SK-N-SH treated with all-trans-retinoic acid at 6 μM for 48 hours (cell line): ENCODE data around the gene RFXAP.

Experiments
- ATAC-seq: fragments of 200-7000 bp; cut with Tn5 transposase; 3 replicates; pipeline ENCODE4 v1.9.1; 2020; ENCODE audit warnings: mild to moderate bottlenecking, moderate library complexity
- ARNTL ChIP-seq: fragments of 450-650 bp; formaldehyde crosslinking; IDR thresholded peaks from 2 replicates; pipeline ENCODE4 v1.5.0; 2020; ENCODE audit warnings: low read depth, mild to moderate bottlenecking, moderate library complexity, borderline replicate concordance
- BACH2 ChIP-seq: fragments of 250-450 bp; sonication (Bioruptor Pico); IDR thresholded peaks from 2 replicates; pipeline ENCODE4 v1.9.0; 2021; ENCODE audit warnings: mild to moderate bottlenecking, borderline replicate concordance
- ESRRG ChIP-seq: fragments of 250-450 bp; sonication (Bioruptor Pico); IDR thresholded peaks from 2 replicates; pipeline ENCODE4 v1.6.1; 2021; ENCODE audit warnings: mild to moderate bottlenecking
- GLIS3 ChIP-seq: fragments of 250-450 bp; sonication (Bioruptor Pico); IDR thresholded peaks from 2 replicates; pipeline ENCODE4 v1.5.0; 2020; ENCODE audit warnings: mild to moderate bottlenecking, moderate library complexity
- ISL1 ChIP-seq: fragments of 250-450 bp; sonication (Bioruptor Pico); IDR thresholded peaks from 2 replicates; pipeline ENCODE4 v2.1.2; 2022; ENCODE audit warnings: mild to moderate bottlenecking, moderate library complexity
- OSR1 ChIP-seq: fragments of 250-450 bp; sonication (Bioruptor Pico); IDR thresholded peaks from 2 replicates; pipeline ENCODE4 v1.8.0; 2022; ENCODE audit warnings: moderate library complexity, mild to moderate bottlenecking, inconsistent platforms
- PPARA ChIP-seq: fragments of 250-450 bp; sonication (Bioruptor Pico); IDR thresholded peaks from 2 replicates; pipeline ENCODE4 v1.5.0; 2020; ENCODE audit warnings: mild to moderate bottlenecking, borderline replicate concordance
- TCF4 ChIP-seq: fragments of 250-450 bp; sonication (Bioruptor Pico); IDR thresholded peaks from 2 replicates; pipeline ENCODE4 v1.8.0; 2021; ENCODE audit warnings: mild to moderate bottlenecking, moderate library complexity, borderline replicate concordance
- TOX ChIP-seq: fragments of 250-450 bp; sonication (Bioruptor Pico); IDR thresholded peaks from 2 replicates; pipeline ENCODE4 v1.8.0; 2021; ENCODE audit warnings: mild to moderate bottlenecking, moderate library complexity, borderline replicate concordance
- ZC3H10 ChIP-seq: fragments of 250-450 bp; sonication (Bioruptor Pico); IDR thresholded peaks from 2 replicates; pipeline ENCODE4 v1.5.1; 2021; ENCODE audit warnings: mild to moderate bottlenecking, moderate library complexity
- ZFP3 ChIP-seq: fragments of 250-450 bp; sonication (Bioruptor Pico); IDR thresholded peaks from 2 replicates; pipeline ENCODE4 v1.5.0; 2020; ENCODE audit warnings: mild to moderate bottlenecking, moderate library complexity
- ZFP30 ChIP-seq: fragments of 450-650 bp; formaldehyde crosslinking; IDR thresholded peaks from 2 replicates; pipeline ENCODE4 v1.5.0; 2022; ENCODE audit warnings: mild to moderate bottlenecking, moderate library complexity
- ZNF565 ChIP-seq: fragments of 450-650 bp; formaldehyde crosslinking; conservative IDR thresholded peaks from 2 replicates; pipeline ENCODE4 v1.5.0; 2020; ENCODE audit warnings: low read depth, mild to moderate bottlenecking, moderate library complexity
- ZNF70 ChIP-seq: fragments of 450-650 bp; formaldehyde crosslinking; IDR thresholded peaks from 2 replicates; pipeline ENCODE4 v1.5.0; 2020; ENCODE audit warnings: mild to moderate bottlenecking, moderate library complexity
- ZNF8 ChIP-seq: fragments of 450-650 bp; formaldehyde crosslinking; IDR thresholded peaks from 2 replicates; pipeline ENCODE4 v1.5.0; 2020; ENCODE audit warnings: mild to moderate bottlenecking, moderate library complexity
- TF ChIP-seq, protein P1 (sequence below): fragments of 250-450 bp; sonication (Bioruptor Pico); IDR thresholded peaks from 2 replicates; pipeline ENCODE4 v1.8.0; 2021; ENCODE audit warnings: low read depth, mild to moderate bottlenecking, moderate library complexity, borderline replicate concordance
- TF ChIP-seq, protein P2 (sequence below): fragments of 250-450 bp; sonication (Bioruptor Pico); IDR thresholded peaks from 2 replicates; pipeline ENCODE4 v1.5.0; 2020; ENCODE audit warnings: mild to moderate bottlenecking, moderate library complexity
- TF ChIP-seq, protein P3 (sequence below): fragments of 250-450 bp; sonication (Bioruptor Pico); IDR thresholded peaks from 2 replicates; pipeline ENCODE4 v1.8.0; 2020; ENCODE audit warnings: mild to moderate bottlenecking, moderate library complexity, borderline replicate concordance

Gene RFXAP, protein sequence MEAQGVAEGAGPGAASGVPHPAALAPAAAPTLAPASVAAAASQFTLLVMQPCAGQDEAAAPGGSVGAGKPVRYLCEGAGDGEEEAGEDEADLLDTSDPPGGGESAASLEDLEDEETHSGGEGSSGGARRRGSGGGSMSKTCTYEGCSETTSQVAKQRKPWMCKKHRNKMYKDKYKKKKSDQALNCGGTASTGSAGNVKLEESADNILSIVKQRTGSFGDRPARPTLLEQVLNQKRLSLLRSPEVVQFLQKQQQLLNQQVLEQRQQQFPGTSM

DNA sequence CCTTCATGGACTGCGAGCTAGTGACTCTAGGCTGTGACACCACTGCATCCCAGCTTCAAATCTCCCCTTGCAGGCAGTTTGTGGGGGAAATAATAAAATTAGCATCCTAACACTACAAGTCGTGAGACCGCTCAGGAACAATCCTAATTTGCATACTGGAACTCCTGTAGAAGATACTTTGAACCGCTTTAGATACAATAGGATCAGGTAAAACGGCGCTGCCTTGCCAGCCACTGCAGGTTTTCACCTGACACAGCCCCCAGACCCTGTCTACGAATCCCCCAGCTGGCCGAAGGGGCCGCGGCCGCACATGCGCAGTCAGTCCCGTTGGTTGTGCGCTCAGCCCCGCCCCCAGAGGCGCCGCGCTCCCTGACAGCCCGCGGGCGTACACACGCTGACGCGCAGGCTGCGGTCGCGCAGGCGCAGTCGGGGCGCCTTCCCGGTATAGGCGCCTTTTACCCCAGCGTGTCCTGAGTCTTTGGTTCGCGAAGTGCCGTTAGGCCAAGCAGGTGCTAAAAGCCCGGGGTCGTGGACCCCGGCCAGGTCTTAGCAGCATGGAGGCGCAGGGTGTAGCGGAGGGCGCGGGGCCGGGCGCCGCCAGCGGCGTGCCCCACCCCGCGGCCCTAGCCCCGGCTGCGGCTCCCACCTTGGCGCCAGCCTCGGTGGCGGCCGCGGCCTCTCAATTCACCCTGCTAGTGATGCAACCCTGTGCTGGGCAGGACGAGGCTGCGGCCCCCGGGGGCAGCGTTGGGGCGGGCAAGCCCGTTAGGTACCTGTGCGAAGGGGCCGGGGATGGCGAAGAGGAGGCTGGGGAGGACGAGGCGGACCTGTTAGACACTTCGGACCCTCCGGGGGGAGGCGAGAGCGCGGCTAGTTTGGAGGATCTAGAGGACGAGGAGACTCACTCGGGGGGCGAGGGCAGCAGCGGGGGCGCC lies at the start of gene RFXAP:
RFXAP (plus strand) TSS at position 419 of the 935 bp plus-strand sequence; CDS start at position 555, 136 bp downstream.
- ATAC-seq = peak; percentile 93
- TF ChIP-seq ZNF8 (CRISPR knock-in tag) = no peak
- TF ChIP-seq ZNF70 (CRISPR knock-in tag) = no peak

DNA sequence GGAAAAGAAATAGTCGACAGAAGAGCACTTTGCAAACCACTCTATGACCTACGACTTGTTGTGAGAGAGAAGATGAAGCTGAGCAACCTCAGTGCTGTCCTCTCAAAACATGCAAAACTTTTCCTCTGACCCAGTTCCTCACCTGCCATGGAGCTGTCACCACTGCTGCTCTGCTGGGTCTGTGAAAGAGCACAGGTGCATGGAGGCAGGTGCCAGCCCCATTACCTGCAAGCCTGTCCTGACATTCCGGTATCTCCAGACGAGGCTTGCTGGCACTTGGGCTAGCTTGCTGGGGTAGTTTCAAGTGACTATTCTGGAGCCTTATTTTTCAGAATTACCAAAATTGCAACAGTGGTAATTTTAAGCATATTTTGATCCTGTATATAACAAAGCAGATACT lies 49.5 kb upstream of the RFXAP start:
- TF ChIP-seq ZNF8 (CRISPR knock-in tag) (no peak), BACH2 (CRISPR knock-in tag) (no peak), ZFP3 (CRISPR knock-in tag) (no peak), PPARA (CRISPR knock-in tag) (no peak), ZNF565 (CRISPR knock-in tag) (no peak), ZC3H10 (CRISPR knock-in tag) (no peak), ZFP30 (CRISPR knock-in tag) (no peak), ESRRG (CRISPR knock-in tag) (no peak), GLIS3 (no peak), ISL1 (CRISPR knock-in tag) (no peak), ZNF70 (CRISPR knock-in tag) (no peak)
- TF ChIP-seq, protein P1, sequence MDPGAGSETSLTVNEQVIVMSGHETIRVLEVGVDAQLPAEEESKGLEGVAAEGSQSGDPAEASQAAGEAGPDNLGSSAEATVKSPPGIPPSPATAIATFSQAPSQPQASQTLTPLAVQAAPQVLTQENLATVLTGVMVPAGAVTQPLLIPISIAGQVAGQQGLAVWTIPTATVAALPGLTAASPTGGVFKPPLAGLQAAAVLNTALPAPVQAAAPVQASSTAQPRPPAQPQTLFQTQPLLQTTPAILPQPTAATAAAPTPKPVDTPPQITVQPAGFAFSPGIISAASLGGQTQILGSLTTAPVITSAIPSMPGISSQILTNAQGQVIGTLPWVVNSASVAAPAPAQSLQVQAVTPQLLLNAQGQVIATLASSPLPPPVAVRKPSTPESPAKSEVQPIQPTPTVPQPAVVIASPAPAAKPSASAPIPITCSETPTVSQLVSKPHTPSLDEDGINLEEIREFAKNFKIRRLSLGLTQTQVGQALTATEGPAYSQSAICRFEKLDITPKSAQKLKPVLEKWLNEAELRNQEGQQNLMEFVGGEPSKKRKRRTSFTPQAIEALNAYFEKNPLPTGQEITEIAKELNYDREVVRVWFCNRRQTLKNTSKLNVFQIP (CRISPR knock-in tag) = no peak
- TF ChIP-seq, protein P2, sequence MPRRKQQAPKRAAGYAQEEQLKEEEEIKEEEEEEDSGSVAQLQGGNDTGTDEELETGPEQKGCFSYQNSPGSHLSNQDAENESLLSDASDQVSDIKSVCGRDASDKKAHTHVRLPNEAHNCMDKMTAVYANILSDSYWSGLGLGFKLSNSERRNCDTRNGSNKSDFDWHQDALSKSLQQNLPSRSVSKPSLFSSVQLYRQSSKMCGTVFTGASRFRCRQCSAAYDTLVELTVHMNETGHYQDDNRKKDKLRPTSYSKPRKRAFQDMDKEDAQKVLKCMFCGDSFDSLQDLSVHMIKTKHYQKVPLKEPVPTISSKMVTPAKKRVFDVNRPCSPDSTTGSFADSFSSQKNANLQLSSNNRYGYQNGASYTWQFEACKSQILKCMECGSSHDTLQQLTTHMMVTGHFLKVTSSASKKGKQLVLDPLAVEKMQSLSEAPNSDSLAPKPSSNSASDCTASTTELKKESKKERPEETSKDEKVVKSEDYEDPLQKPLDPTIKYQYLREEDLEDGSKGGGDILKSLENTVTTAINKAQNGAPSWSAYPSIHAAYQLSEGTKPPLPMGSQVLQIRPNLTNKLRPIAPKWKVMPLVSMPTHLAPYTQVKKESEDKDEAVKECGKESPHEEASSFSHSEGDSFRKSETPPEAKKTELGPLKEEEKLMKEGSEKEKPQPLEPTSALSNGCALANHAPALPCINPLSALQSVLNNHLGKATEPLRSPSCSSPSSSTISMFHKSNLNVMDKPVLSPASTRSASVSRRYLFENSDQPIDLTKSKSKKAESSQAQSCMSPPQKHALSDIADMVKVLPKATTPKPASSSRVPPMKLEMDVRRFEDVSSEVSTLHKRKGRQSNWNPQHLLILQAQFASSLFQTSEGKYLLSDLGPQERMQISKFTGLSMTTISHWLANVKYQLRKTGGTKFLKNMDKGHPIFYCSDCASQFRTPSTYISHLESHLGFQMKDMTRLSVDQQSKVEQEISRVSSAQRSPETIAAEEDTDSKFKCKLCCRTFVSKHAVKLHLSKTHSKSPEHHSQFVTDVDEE (CRISPR knock-in tag) = no peak

DNA sequence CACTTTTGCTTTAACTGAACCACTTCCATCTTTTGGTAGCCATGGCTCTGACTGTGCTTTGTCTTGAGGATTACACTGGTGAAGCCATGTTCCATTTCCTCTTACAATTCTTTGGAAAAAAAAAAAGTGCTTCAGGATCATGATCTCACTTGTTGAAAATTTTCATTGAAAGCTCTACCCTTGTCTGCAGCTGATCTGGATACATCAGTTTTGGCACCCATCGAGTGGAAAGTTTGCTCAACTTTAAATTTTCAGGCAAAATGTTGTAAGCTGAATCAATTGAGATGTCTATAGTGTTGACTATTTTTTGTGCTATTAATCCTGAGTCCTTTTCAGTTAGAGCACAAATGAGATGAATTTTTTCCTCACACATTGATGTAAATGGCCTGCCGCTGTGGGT lies 48.3 kb upstream of the RFXAP start:
- no peak for TF ChIP-seq OSR1
- TF ChIP-seq, protein P3, sequence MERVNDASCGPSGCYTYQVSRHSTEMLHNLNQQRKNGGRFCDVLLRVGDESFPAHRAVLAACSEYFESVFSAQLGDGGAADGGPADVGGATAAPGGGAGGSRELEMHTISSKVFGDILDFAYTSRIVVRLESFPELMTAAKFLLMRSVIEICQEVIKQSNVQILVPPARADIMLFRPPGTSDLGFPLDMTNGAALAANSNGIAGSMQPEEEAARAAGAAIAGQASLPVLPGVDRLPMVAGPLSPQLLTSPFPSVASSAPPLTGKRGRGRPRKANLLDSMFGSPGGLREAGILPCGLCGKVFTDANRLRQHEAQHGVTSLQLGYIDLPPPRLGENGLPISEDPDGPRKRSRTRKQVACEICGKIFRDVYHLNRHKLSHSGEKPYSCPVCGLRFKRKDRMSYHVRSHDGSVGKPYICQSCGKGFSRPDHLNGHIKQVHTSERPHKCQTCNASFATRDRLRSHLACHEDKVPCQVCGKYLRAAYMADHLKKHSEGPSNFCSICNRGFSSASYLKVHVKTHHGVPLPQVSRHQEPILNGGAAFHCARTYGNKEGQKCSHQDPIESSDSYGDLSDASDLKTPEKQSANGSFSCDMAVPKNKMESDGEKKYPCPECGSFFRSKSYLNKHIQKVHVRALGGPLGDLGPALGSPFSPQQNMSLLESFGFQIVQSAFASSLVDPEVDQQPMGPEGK = no peak
- TF ChIP-seq, protein P2 (CRISPR knock-in tag) = no peak
- TF ChIP-seq, protein P1 (CRISPR knock-in tag) = no peak
- TF ChIP-seq TCF4 = no peak
- TF ChIP-seq ZNF70 (CRISPR knock-in tag) = no peak
- TF ChIP-seq ISL1 (CRISPR knock-in tag) = no peak
- no peak for TF ChIP-seq PPARA (CRISPR knock-in tag)
- no peak for TF ChIP-seq TOX (CRISPR knock-in tag)
- no peak for TF ChIP-seq ESRRG (CRISPR knock-in tag)
- no peak for TF ChIP-seq GLIS3
- TF ChIP-seq ZC3H10 (CRISPR knock-in tag) = no peak
- no peak for TF ChIP-seq BACH2 (CRISPR knock-in tag)
- TF ChIP-seq ZFP3 (CRISPR knock-in tag) = no peak
- no peak for TF ChIP-seq ZNF565 (CRISPR knock-in tag)
- TF ChIP-seq ARNTL = no peak
- no peak for ATAC-seq

More for the DNA sequence above, 49.5 kb upstream of the RFXAP start:
- ATAC-seq = no peak
